ENCODE measurements around the gene SCAMP4. TPM values are rescaled to one million over a fixed set of nuclear protein-coding genes. Genes with fewer than 3 reads are reported as not detected.
A peak's percentile ranks its signal among the peaks of the same experiment; 100 is the strongest.

SCAMP4 gene
- total and polyA plus RNA-seq, 3 donors from 2014 or later: 50.1 to 108 (median 80.1) TPM

GRCh38 chr19:1863328-1863637, 41.9 kb upstream of the SCAMP4 start, which contains the start of gene KLF16:
KLF16 (minus strand) TSS chr19:1863579; CDS start chr19:1863497, 82 bp downstream.
- Histone ChIP-seq H3K9me3 (no peaks in the 10 kb centered on the region), H3K36me3 (ENCODE audit: low read depth, missing control alignments) (no peaks in the 10 kb centered on the region), H3K4me1 (peaks cover 40% of the 10 kb centered on the region), H3K27ac (peak within 1 kb of the TSS; percentile 73 to 80), H3K4me3 (peak within 1 kb of the TSS; percentile 64 to 87), H3K27me3 (no peaks in the 10 kb centered on the region)
- no CpG with 5 or more reads among the region's 63 CpGs for WGBS, 2 donors
- TF ChIP-seq POLR2A (IDR thresholded peaks at IDR 0.05) (no peak), CTCF (IDR thresholded peaks at IDR 0.05) (no peak)
- DNase-seq: no peak
- intact Hi-C loops (cut with DNase I; ENCODE audit: low total_unique reads): no loop called here

- Histone ChIP-seq H3K27me3 (no peaks in the 10 kb centered on the region), H3K9me3 (no peaks in the 10 kb centered on the region), H3K4me3 (peak overlapping the region; percentile 63 to 87), H3K36me3 (ENCODE audit: low read depth, missing control alignments) (no peaks in the 10 kb centered on the region), H3K27ac (peak overlapping the region; percentile 73 to 80), H3K4me1 (peaks cover 38% of the 10 kb centered on the region)
- TF ChIP-seq CTCF (IDR thresholded peaks at IDR 0.05) (no peak), POLR2A (IDR thresholded peaks at IDR 0.05) (no peak)
- WGBS, 2 donors: 1% methylated on average over 73 of the region's 115 CpGs; no CpG with 5 or more reads in 1 of the 2 donors
- intact Hi-C loops (cut with DNase I; ENCODE audit: low total_unique reads): no loop called here
- DNase-seq: peak; percentile 92
These were observed 41.3 kb upstream of the SCAMP4 start for GRCh38 chr19:1863638-1864479.

GRCh38 chr19:1864480-1865171, 40.6 kb upstream of the SCAMP4 start:
- intact Hi-C loops (cut with DNase I; ENCODE audit: low total_unique reads): no loop called here
- Histone ChIP-seq H3K36me3 (ENCODE audit: low read depth, missing control alignments) (no peaks in the 10 kb centered on the region), H3K27me3 (no peaks in the 10 kb centered on the region), H3K9me3 (no peaks in the 10 kb centered on the region), H3K4me3 (peak overlapping the region; percentile 63 to 87), H3K4me1 (peaks cover 31% of the 10 kb centered on the region), H3K27ac (peak overlapping the region; percentile 73 to 80)
- peak; percentile 70 for DNase-seq
- peak; percentile 66 to 79 (median 72) for TF ChIP-seq CTCF (IDR thresholded peaks at IDR 0.05)
- TF ChIP-seq POLR2A (IDR thresholded peaks at IDR 0.05): no peak
- 3 to 9% methylated on average over 24 to 49 of the region's 52 CpGs for WGBS, 2 donors

- no peak for TF ChIP-seq POLR2A (IDR thresholded peaks at IDR 0.05)
- 70 to 75% methylated on average over 14 to 17 of the region's 17 CpGs for WGBS, 2 donors
- no peak for DNase-seq
- Histone ChIP-seq H3K9me3 (no peaks in the 10 kb centered on the region), H3K27me3 (no peaks in the 10 kb centered on the region), H3K4me3 (peak overlapping the region in 1 of 2 donors; percentile 87), H3K27ac (peak overlapping the region; percentile 73 to 80), H3K36me3 (ENCODE audit: low read depth, missing control alignments) (no peaks in the 10 kb centered on the region), H3K4me1 (peaks cover 23% of the 10 kb centered on the region)
- intact Hi-C loops (cut with DNase I; ENCODE audit: low total_unique reads): no loop called here
These were observed 39.8 kb upstream of the SCAMP4 start for GRCh38 chr19:1865172-1866010.
